ENCODE data around the gene BTD. TPM values are rescaled to one million over a fixed set of nuclear protein-coding genes. Genes with fewer than 3 reads are reported as not detected.

BTD gene
- polyA plus RNA-seq, 1 donor (not counting 4 experiments of a cell fraction or from before 2014, with no cell fraction given): 12.0 TPM

DNA sequence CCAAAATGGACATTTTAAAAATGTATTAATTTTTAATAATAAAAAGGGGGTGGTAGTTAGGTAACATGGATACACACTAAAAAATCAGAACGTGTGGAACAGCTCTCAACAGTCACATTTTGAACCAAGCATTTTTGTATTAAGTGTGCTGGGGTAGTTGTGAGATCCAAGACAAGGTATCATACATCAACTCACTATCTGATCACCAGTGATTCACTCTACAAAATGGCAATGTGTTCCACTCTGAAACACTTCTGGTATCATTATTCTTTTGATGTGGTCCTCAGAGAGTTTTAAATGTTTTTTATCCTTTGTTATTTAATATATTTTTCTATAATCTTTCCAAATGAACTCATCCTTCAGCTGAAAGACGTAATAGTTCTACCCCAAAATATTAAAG is 5.6 kb upstream of the BTD start:
- dilution Hi-C loops (cut with MboI; ENCODE audit: extremely low pct_ligation_motif_present, low sequenced_read_pairs): no loop called here
- DNase-seq (ENCODE audit: low read depth, low spot score): no peak
- Histone ChIP-seq H4K20me1 (ENCODE audit: control insufficient read depth, extremely low read depth, insufficient read depth, low read length) (no peaks in the 10 kb centered on the region), H3K27ac (ENCODE audit: control insufficient read depth, insufficient read depth, low read length) (no peak overlapping the region), H3K27me3 (ENCODE audit: control insufficient read depth, extremely low read depth, insufficient read depth, low read length) (no peaks in the 10 kb centered on the region), H2AFZ (ENCODE audit: control insufficient read depth, low read length) (no peak overlapping the region), H3K4me2 (ENCODE audit: control insufficient read depth, extremely low read depth, insufficient read depth, low read depth, low read length) (no peak overlapping the region), H3K9me1 (ENCODE audit: control insufficient read depth, extremely low read depth, insufficient read depth, low read length) (no peaks in the 10 kb centered on the region), H3K79me2 (ENCODE audit: control insufficient read depth, insufficient read depth, low read length) (peaks cover 10% of the 10 kb centered on the region), H3K4me3 (ENCODE audit: control insufficient read depth in 2 of 3, extremely low read depth in 1 of 3, insufficient read depth in 2 of 3, low read depth in 1 of 3, low read length in 3 of 3) (no peak overlapping the region), H3K9me3 (ENCODE audit: control insufficient read depth, low read depth, low read length) (no peaks in the 10 kb centered on the region), H3K4me1 (ENCODE audit: control insufficient read depth, extremely low read depth, insufficient read depth, low read length) (peaks cover 10% of the 10 kb centered on the region), H3K9ac (ENCODE audit: control insufficient read depth, extremely low read depth, insufficient read depth, low read length) (no peak overlapping the region), H3K36me3 (ENCODE audit: control insufficient read depth in 2 of 2, extremely low read depth in 1 of 2, insufficient read depth in 2 of 2, low read length in 2 of 2) (peaks cover 2 to 4% of the 10 kb centered on the region in 2 experiments)
- no peak for FAIRE-seq
- TF ChIP-seq, protein P1, sequence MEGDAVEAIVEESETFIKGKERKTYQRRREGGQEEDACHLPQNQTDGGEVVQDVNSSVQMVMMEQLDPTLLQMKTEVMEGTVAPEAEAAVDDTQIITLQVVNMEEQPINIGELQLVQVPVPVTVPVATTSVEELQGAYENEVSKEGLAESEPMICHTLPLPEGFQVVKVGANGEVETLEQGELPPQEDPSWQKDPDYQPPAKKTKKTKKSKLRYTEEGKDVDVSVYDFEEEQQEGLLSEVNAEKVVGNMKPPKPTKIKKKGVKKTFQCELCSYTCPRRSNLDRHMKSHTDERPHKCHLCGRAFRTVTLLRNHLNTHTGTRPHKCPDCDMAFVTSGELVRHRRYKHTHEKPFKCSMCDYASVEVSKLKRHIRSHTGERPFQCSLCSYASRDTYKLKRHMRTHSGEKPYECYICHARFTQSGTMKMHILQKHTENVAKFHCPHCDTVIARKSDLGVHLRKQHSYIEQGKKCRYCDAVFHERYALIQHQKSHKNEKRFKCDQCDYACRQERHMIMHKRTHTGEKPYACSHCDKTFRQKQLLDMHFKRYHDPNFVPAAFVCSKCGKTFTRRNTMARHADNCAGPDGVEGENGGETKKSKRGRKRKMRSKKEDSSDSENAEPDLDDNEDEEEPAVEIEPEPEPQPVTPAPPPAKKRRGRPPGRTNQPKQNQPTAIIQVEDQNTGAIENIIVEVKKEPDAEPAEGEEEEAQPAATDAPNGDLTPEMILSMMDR (optimal IDR thresholded peaks at IDR 0.05 in 1 of 3, IDR thresholded peaks at IDR 0.05 in 1 of 3, conservative IDR thresholded peaks at IDR 0.05 in 1 of 3; ENCODE audit: extremely low read depth in 1 of 3, insufficient read depth in 2 of 3, low read length in 3 of 3): no peak
- TF ChIP-seq EZH2 (IDR thresholded peaks at IDR 0.05; ENCODE audit: low read length): no peak

GRCh38 chr3:15601046-15601398 is 523 bp upstream of the BTD start:
- peaks cover 2 to 4% of the 10 kb centered on the region in 2 experiments for H3K36me3 ChIP-seq (ENCODE audit: control insufficient read depth in 2 of 2, extremely low read depth in 1 of 2, insufficient read depth in 2 of 2, low read length in 2 of 2)
- no peak for DNase-seq (ENCODE audit: low read depth, low spot score)
- H3K27ac ChIP-seq (ENCODE audit: control insufficient read depth, insufficient read depth, low read length): peak overlapping the region; percentile 95
- H3K9ac ChIP-seq (ENCODE audit: control insufficient read depth, extremely low read depth, insufficient read depth, low read length): peak overlapping the region; percentile 84
- FAIRE-seq: no peak
- no peaks in the 10 kb centered on the region for H3K9me1 ChIP-seq (ENCODE audit: control insufficient read depth, extremely low read depth, insufficient read depth, low read length)
- no peaks in the 10 kb centered on the region for H3K9me3 ChIP-seq (ENCODE audit: control insufficient read depth, low read depth, low read length)
- dilution Hi-C loops (cut with MboI; ENCODE audit: extremely low pct_ligation_motif_present, low sequenced_read_pairs): no loop called here
- peaks cover 15% of the 10 kb centered on the region for H3K4me1 ChIP-seq (ENCODE audit: control insufficient read depth, extremely low read depth, insufficient read depth, low read length)
- H3K4me2 ChIP-seq (ENCODE audit: control insufficient read depth, extremely low read depth, insufficient read depth, low read depth, low read length): peak overlapping the region; percentile 96
- H4K20me1 ChIP-seq (ENCODE audit: control insufficient read depth, extremely low read depth, insufficient read depth, low read length): no peaks in the 10 kb centered on the region
- H3K79me2 ChIP-seq (ENCODE audit: control insufficient read depth, insufficient read depth, low read length): peaks cover 13% of the 10 kb centered on the region
- TF ChIP-seq, protein P1 (optimal IDR thresholded peaks at IDR 0.05 in 1 of 3, IDR thresholded peaks at IDR 0.05 in 1 of 3, conservative IDR thresholded peaks at IDR 0.05 in 1 of 3; ENCODE audit: extremely low read depth in 1 of 3, insufficient read depth in 2 of 3, low read length in 3 of 3): no peak
- no peak for TF ChIP-seq EZH2 (IDR thresholded peaks at IDR 0.05; ENCODE audit: low read length)
- H3K27me3 ChIP-seq (ENCODE audit: control insufficient read depth, extremely low read depth, insufficient read depth, low read length): no peaks in the 10 kb centered on the region
- H2AFZ ChIP-seq (ENCODE audit: control insufficient read depth, low read length): peak overlapping the region; percentile 91
- H3K4me3 ChIP-seq (ENCODE audit: control insufficient read depth in 2 of 3, extremely low read depth in 1 of 3, insufficient read depth in 2 of 3, low read depth in 1 of 3, low read length in 3 of 3): peak overlapping the region; percentile 69 to 85 (median 72)
